Gastrocnemius medialis (tissue), 4 donors: ENCODE data around the gene CD52. TPM values are rescaled to one million over a fixed set of nuclear protein-coding genes. Genes with fewer than 3 reads are reported as not detected.
"Not testable (repeated sequence)": the region's sequence is repeated elsewhere in the genome, so short reads cannot be mapped to it uniquely, and the experiment has no call there.

ENCODE experiments used
- ATAC-seq, 2 donors: fragments of 150-250 bp; one replicate each; pipeline ENCODE4 v1.9.1; 2016
- DNase-seq, 2 donors: peaks; one replicate each; pipeline ENCODE4 v3.0.0-alpha.2; 2019
- H3K27ac ChIP-seq, 4 donors: fragments of 200-600 bp; sonication (generic); 1 replicate in 1 of 4; 2 replicates in 3 of 4; pipeline ENCODE4 v1.5.1; 2016 to 2018; ENCODE audit warnings: mild to moderate bottlenecking in 2 of 4, moderate library complexity in 1 of 4
- H3K27me3 ChIP-seq, 3 donors: fragments of 200-600 bp; sonication (generic) in 2 of 3; 1 replicate in 1 of 3; 2 replicates in 2 of 3; pipeline versions ENCODE4 v1.5.1 to v1.6.0; 2016 to 2019; ENCODE audit warnings: mild to moderate bottlenecking in 1 of 3, moderate library complexity in 1 of 3
- H3K36me3 ChIP-seq, 2 donors: fragments of 200-600 bp; sonication (generic) in 1 of 2; one replicate each; pipeline ENCODE4 v1.5.1; 2017 to 2018
- H3K4me1 ChIP-seq, 2 donors: fragments of 200-600 bp; sonication (generic) in 1 of 2; one replicate each; pipeline ENCODE4 v1.5.1; 2016 to 2017; ENCODE audit warnings: mild to moderate bottlenecking in 2 of 2
- H3K4me3 ChIP-seq, 4 donors: fragments of 200-600 bp; sonication (generic) in 3 of 4; 1 replicate in 1 of 4; 2 replicates in 3 of 4; pipeline ENCODE4 v1.5.1; 2016 to 2019; ENCODE audit warnings: mild to moderate bottlenecking in 2 of 4
- H3K9me3 ChIP-seq, 3 donors: fragments of 200-600 bp; sonication (generic) in 2 of 3; 1 replicate in 1 of 3; 2 replicates in 2 of 3; pipeline ENCODE4 v1.5.1; 2016 to 2019
- CTCF ChIP-seq, 5 experiments: fragments of 450-650 bp in 3 of 5; fragments of 200-600 bp in 2 of 5; sonication (generic) in 2 of 5; IDR thresholded peaks in 4 of 5; conservative IDR thresholded peaks in 1 of 5; 1 replicate in 4 of 5; 2 replicates in 1 of 5; pipeline ENCODE4 v1.5.1; 2016 to 2019; ENCODE audit warnings: antibody characterized with exemption in 5 of 5, mild to moderate bottlenecking in 3 of 5, moderate library complexity in 3 of 5
- POLR2A ChIP-seq, 2 donors: fragments of 450-650 bp; IDR thresholded peaks; one replicate each; pipeline ENCODE4 v1.6.1; 2017; ENCODE audit warnings: antibody characterized with exemption in 2 of 2, mild to moderate bottlenecking in 2 of 2, moderate library complexity in 2 of 2
- in situ Hi-C, 4 donors: fragments of 200-750 bp; cut with MboI; loops; one replicate each; pipeline versions ENCODE4 v1.15.0 to v1.8.0; 2017; ENCODE audit warnings: low sequenced_read_pairs in 4 of 4
- intact Hi-C: fragments of 100-400 bp; cut with DNase I; formaldehyde crosslinking; loops from one replicate; pipeline ENCODE4 v1.15.1; 2023; ENCODE audit warnings: low total_unique reads
- total RNA-seq, 4 donors: library from RNA; depleted of rRNA; stranded (reverse); fragments of >200 nt; gene quantifications; one replicate each; pipeline versions ENCODE4 v1.1.0 to v1.2.3, GENCODE V29; 2016

The CD52 gene
- total RNA-seq, 4 donors from 2014 or later: 1.4 to 2.8 TPM; not detected in 2

- Histone ChIP-seq H3K4me1 (peaks cover 7 to 13% of the 10 kb centered on the region in 2 donors), H3K9me3 (no peaks in the 10 kb centered on the region), H3K4me3 (peak within 1 kb of the TSS; percentile 75 to 85 (median 82)), H3K27ac (peak within 1 kb of the TSS; percentile 42 to 73 (median 55)), H3K36me3 (no peaks in the 10 kb centered on the region), H3K27me3 (no peaks in the 10 kb centered on the region)
- TF ChIP-seq POLR2A (IDR thresholded peaks at IDR 0.05) (no peak), CTCF (IDR thresholded peaks at IDR 0.05 in 4 of 5, conservative IDR thresholded peaks at IDR 0.05 in 1 of 5) (no peak)
- intact Hi-C loops: no loop called here
- ATAC-seq (peak; percentile 96 to 99), DNase-seq (peak; percentile 88 to 93)
- in situ Hi-C loops: no loop called here
Measured at GRCh38 chr1:26306290-26307229, 11.2 kb upstream of the CD52 start, which contains the start of gene UBXN11. TSS of gene UBXN11 (minus strand) at chr1:26306636. CDS start at chr1:26302883, 3,753 bp downstream.

- intact Hi-C loops: no loop called here
- no peak for ATAC-seq
Measured at GRCh38 chr1:26307363-26307781, 10.4 kb upstream of the CD52 start.

GRCh38 chr1:26307966-26308899 is 9.5 kb upstream of the CD52 start:
- in situ Hi-C loops, intact Hi-C loops, H3K4me3 ChIP-seq, ATAC-seq, H3K27ac ChIP-seq, H3K27me3 ChIP-seq, DNase-seq, H3K9me3 ChIP-seq, H3K36me3 ChIP-seq: not testable (repeated sequence)
- H3K4me1 ChIP-seq: peaks cover 7 to 13% of the 10 kb centered on the region in 2 donors

More at GRCh38 chr1:26307363-26307781, 10.4 kb upstream of the CD52 start:
- TF ChIP-seq CTCF (IDR thresholded peaks at IDR 0.05 in 4 of 5, conservative IDR thresholded peaks at IDR 0.05 in 1 of 5) (no peak), POLR2A (IDR thresholded peaks at IDR 0.05) (no peak)
- Histone ChIP-seq H3K27me3 (no peaks in the 10 kb centered on the region), H3K4me3 (peak overlapping the region in 1 of 4 donors; percentile 85), H3K9me3 (no peaks in the 10 kb centered on the region), H3K36me3 (no peaks in the 10 kb centered on the region), H3K4me1 (peaks cover 7 to 13% of the 10 kb centered on the region in 2 donors), H3K27ac (peak overlapping the region; percentile 42 to 73 (median 55))
- no peak for DNase-seq
- in situ Hi-C loops: no loop called here

GRCh38 chr1:26314501-26314900 is 3.3 kb upstream of the CD52 start:
- DNase-seq (no peak), ATAC-seq (no peak)
- no peaks in the 10 kb centered on the region for H3K4me1 ChIP-seq
- intact Hi-C loops (no loop called here), in situ Hi-C loops (no loop called here)
- no peak overlapping the region for H3K4me3 ChIP-seq
- H3K9me3 ChIP-seq: no peaks in the 10 kb centered on the region
- H3K27ac ChIP-seq: no peak overlapping the region
- TF ChIP-seq CTCF (IDR thresholded peaks at IDR 0.05 in 4 of 5, conservative IDR thresholded peaks at IDR 0.05 in 1 of 5): no peak
- TF ChIP-seq POLR2A (IDR thresholded peaks at IDR 0.05): no peak
- H3K27me3 ChIP-seq: no peaks in the 10 kb centered on the region
- H3K36me3 ChIP-seq: no peaks in the 10 kb centered on the region
